NCI-H2171 treated with DMSO at 0.1 percent for 48 hours (cell line): ENCODE results near the gene PF4V1.

Experiments
- DNase-seq: peaks from one replicate; lab custom pipeline; 2025; lab: John Stamatoyannopoulos, UW

PF4V1 gene

GRCh38 chr4:73847526-73848182, 5.4 kb upstream of the PF4V1 start:
- DNase-seq, result no peak

GRCh38 chr4:73848183-73848777, 4.8 kb upstream of the PF4V1 start:
- DNase-seq, result no peak

GRCh38 chr4:73850261-73850970, 2.7 kb upstream of the PF4V1 start:
- no peak for DNase-seq

- no peak for DNase-seq
Observed at GRCh38 chr4:73851293-73851692, 1.8 kb upstream of the PF4V1 start.

- no peak for DNase-seq
Observed at GRCh38 chr4:73852771-73853170, 325 bp upstream of the PF4V1 start.

- no peak for DNase-seq
Observed at GRCh38 chr4:73853718-73854473, 800 bp downstream of the PF4V1 start.

GRCh38 chr4:73855406-73855805, 2.3 kb downstream of the PF4V1 start:
- no peak for DNase-seq

- no peak for DNase-seq
Observed at GRCh38 chr4:73856518-73856917, 3.4 kb downstream of the PF4V1 start.

GRCh38 chr4:73859614-73860088, 6.6 kb downstream of the PF4V1 start:
- DNase-seq, result no peak

- no peak for DNase-seq
Observed at GRCh38 chr4:73860181-73860580, 7.1 kb downstream of the PF4V1 start.

- no peak for DNase-seq
Observed at GRCh38 chr4:73860917-73861316, 7.8 kb downstream of the PF4V1 start.

GRCh38 chr4:73862322-73862721, 9.2 kb downstream of the PF4V1 start:
- DNase-seq, result no peak

- DNase-seq, result no peak
Observed at GRCh38 chr4:73864365-73864764, 11.3 kb downstream of the PF4V1 start.

- no peak for DNase-seq
Observed at GRCh38 chr4:73864961-73865360, 11.9 kb downstream of the PF4V1 start.

GRCh38 chr4:73865431-73866096, 12.5 kb downstream of the PF4V1 start:
- no peak for DNase-seq

- DNase-seq, result no peak
Observed at GRCh38 chr4:73866246-73866645, 13.2 kb downstream of the PF4V1 start.

- DNase-seq, result no peak
Observed at GRCh38 chr4:73867783-73868182, 14.7 kb downstream of the PF4V1 start.

GRCh38 chr4:73868206-73869129, 15.4 kb downstream of the PF4V1 start:
- DNase-seq, result no peak

- no peak for DNase-seq
Observed at GRCh38 chr4:73869130-73870055, 16.3 kb downstream of the PF4V1 start, which contains the start of gene CXCL1. CXCL1 (plus strand) TSS chr4:73869393; CDS start chr4:73869471, 78 bp downstream.

- no peak for DNase-seq
Observed at GRCh38 chr4:73870260-73870659, 17.2 kb downstream of the PF4V1 start.
